ENCODE measurements around the gene S100A16.

Gene S100A16

GRCh38 chr1:153638261-153638660 is 25.3 kb upstream of the S100A16 start:
- in situ Hi-C loops (cut with MboI; ENCODE audit: low sequenced_read_pairs), result no loop called here

- in situ Hi-C loops (cut with MboI; ENCODE audit: low sequenced_read_pairs), result no loop called here
Measured at GRCh38 chr1:153636312-153636711, 23.4 kb upstream of the S100A16 start.

GRCh38 chr1:153635872-153636271 is 22.9 kb upstream of the S100A16 start:
- in situ Hi-C loops (cut with MboI; ENCODE audit: low sequenced_read_pairs), result no loop called here

- in situ Hi-C loops (cut with MboI; ENCODE audit: low sequenced_read_pairs), result no loop called here
Measured at GRCh38 chr1:153633754-153634665, 21.1 kb upstream of the S100A16 start, which contains the start of gene CHTOP. Gene CHTOP (plus strand): TSS chr1:153634066. CDS start chr1:153636589, 2,523 bp downstream.

GRCh38 chr1:153633161-153633753 is 20.3 kb upstream of the S100A16 start:
- in situ Hi-C loops (cut with MboI; ENCODE audit: low sequenced_read_pairs), result no loop called here

- in situ Hi-C loops (cut with MboI; ENCODE audit: low sequenced_read_pairs), result no loop called here
Measured at GRCh38 chr1:153631047-153632022, 18.4 kb upstream of the S100A16 start.

- in situ Hi-C loops (cut with MboI; ENCODE audit: low sequenced_read_pairs), result no loop called here
Measured at GRCh38 chr1:153630384-153630783, 17.4 kb upstream of the S100A16 start.

- in situ Hi-C loops (cut with MboI; ENCODE audit: low sequenced_read_pairs), result loop anchor here (10.0 kb wide), 1 partner anchor 55 kb away; no protein-coding TSS in a partner anchor
Measured at GRCh38 chr1:153629971-153630370, 17.0 kb upstream of the S100A16 start.

- in situ Hi-C loops (cut with MboI; ENCODE audit: low sequenced_read_pairs), result loop anchor here (10.0 kb wide), 1 partner anchor 55 kb away; no protein-coding TSS in a partner anchor
Measured at GRCh38 chr1:153629343-153629665, 16.4 kb upstream of the S100A16 start.

- in situ Hi-C loops (cut with MboI; ENCODE audit: low sequenced_read_pairs), result loop anchor here (10.0 kb wide), 1 partner anchor 54 kb away; no protein-coding TSS in a partner anchor
Measured at GRCh38 chr1:153628638-153629342, 15.9 kb upstream of the S100A16 start.

GRCh38 chr1:153627715-153628626 is 15.0 kb upstream of the S100A16 start, which contains the start of gene S100A1:
Gene S100A1 (plus strand): TSS chr1:153628434. CDS start chr1:153630522, 2,088 bp downstream.
- in situ Hi-C loops (cut with MboI; ENCODE audit: low sequenced_read_pairs), result loop anchor here (10.0 kb wide), 1 partner anchor 53 kb away; no protein-coding TSS in a partner anchor

GRCh38 chr1:153626904-153627714 is 14.2 kb upstream of the S100A16 start, which contains the start of gene S100A13:
Gene S100A13 (minus strand): TSS chr1:153627505. CDS start chr1:153626472, 1,033 bp downstream.
- in situ Hi-C loops (cut with MboI; ENCODE audit: low sequenced_read_pairs), result loop anchor here (10.0 kb wide), 1 partner anchor 52 kb away; no protein-coding TSS in a partner anchor

GRCh38 chr1:153626477-153626903 is 13.6 kb upstream of the S100A16 start:
- in situ Hi-C loops (cut with MboI; ENCODE audit: low sequenced_read_pairs), result loop anchor here (10.0 kb wide), 1 partner anchor 52 kb away; no protein-coding TSS in a partner anchor

GRCh38 chr1:153624965-153625611 is 12.2 kb upstream of the S100A16 start:
- in situ Hi-C loops (cut with MboI; ENCODE audit: low sequenced_read_pairs), result loop anchor here (10.0 kb wide), 1 partner anchor 50 kb away; no protein-coding TSS in a partner anchor

- in situ Hi-C loops (cut with MboI; ENCODE audit: low sequenced_read_pairs), result loop anchor here (10.0 kb wide), 1 partner anchor 48 kb away; no protein-coding TSS in a partner anchor
Measured at GRCh38 chr1:153623101-153623500, 10.2 kb upstream of the S100A16 start.

- in situ Hi-C loops (cut with MboI; ENCODE audit: low sequenced_read_pairs), result no loop called here
Measured at GRCh38 chr1:153619171-153619570, 6.2 kb upstream of the S100A16 start.

GRCh38 chr1:153617663-153618062 is 4.7 kb upstream of the S100A16 start:
- in situ Hi-C loops (cut with MboI; ENCODE audit: low sequenced_read_pairs), result no loop called here
